Measurements from ENCODE around the gene ITGAD.
A peak's percentile ranks its signal among the peaks of the same experiment; 100 is the strongest.

ITGAD gene

GRCh38 chr16:31459687-31460581 lies 66.8 kb downstream of the ITGAD start:
- peak; percentile 100 for DNase-seq (ENCODE audit: low read depth)

- DNase-seq (ENCODE audit: low read depth) = no peak
These were observed 67.5 kb downstream of the ITGAD start for GRCh38 chr16:31460582-31461002.

- no peak for DNase-seq (ENCODE audit: low read depth)
These were observed 68.2 kb downstream of the ITGAD start for GRCh38 chr16:31461201-31461920.

- no peak for DNase-seq (ENCODE audit: low read depth)
These were observed 69.0 kb downstream of the ITGAD start for GRCh38 chr16:31461921-31462804.

GRCh38 chr16:31464348-31464769 lies 71.2 kb downstream of the ITGAD start:
- no peak for DNase-seq (ENCODE audit: low read depth)

GRCh38 chr16:31464781-31465260 lies 71.7 kb downstream of the ITGAD start:
- DNase-seq (ENCODE audit: low read depth) = no peak

GRCh38 chr16:31465788-31466370 lies 72.7 kb downstream of the ITGAD start:
- no peak for DNase-seq (ENCODE audit: low read depth)

GRCh38 chr16:31466381-31466841 lies 73.3 kb downstream of the ITGAD start:
- DNase-seq (ENCODE audit: low read depth) = no peak

- no peak for DNase-seq (ENCODE audit: low read depth)
These were observed 74.1 kb downstream of the ITGAD start for GRCh38 chr16:31467151-31467773.

- no peak for DNase-seq (ENCODE audit: low read depth)
These were observed 74.7 kb downstream of the ITGAD start for GRCh38 chr16:31467858-31468257.

GRCh38 chr16:31470615-31471014 lies 77.5 kb downstream of the ITGAD start:
- DNase-seq (ENCODE audit: low read depth) = no peak

- no peak for DNase-seq (ENCODE audit: low read depth)
These were observed 78.2 kb downstream of the ITGAD start for GRCh38 chr16:31471241-31471874.

GRCh38 chr16:31471875-31472708 lies 79.0 kb downstream of the ITGAD start, which contains the start of gene TGFB1I1:
TSS of gene TGFB1I1 (plus strand) at chr16:31472152. CDS start at chr16:31472189, 37 bp downstream.
- no peak for DNase-seq (ENCODE audit: low read depth)

- DNase-seq (ENCODE audit: low read depth) = no peak
These were observed 79.6 kb downstream of the ITGAD start for GRCh38 chr16:31472709-31473203.

GRCh38 chr16:31473264-31473984 lies 80.3 kb downstream of the ITGAD start:
- no peak for DNase-seq (ENCODE audit: low read depth)

GRCh38 chr16:31474173-31474714 lies 81.1 kb downstream of the ITGAD start:
- no peak for DNase-seq (ENCODE audit: low read depth)

- no peak for DNase-seq (ENCODE audit: low read depth)
These were observed 81.9 kb downstream of the ITGAD start for GRCh38 chr16:31474773-31475738.

Measured in stimulated activated CD8-positive, alpha-beta memory T cell treated with anti-CD3 and anti-CD28 coated beads, Interleukin-15, amount 100 ng/mL, for 1 hour (primary cell).